ENCODE data around the gene SCNN1A. TPM values are rescaled to one million over a fixed set of nuclear protein-coding genes. Genes with fewer than 3 reads are reported as not detected.

Gene SCNN1A
- total RNA-seq, 1 experiment from 2014 or later: 111 TPM

- Mint-ChIP-seq H3K4me1 (peaks cover 37 to 39% of the 10 kb centered on the region in 2 experiments), H3K4me3 (no peak overlapping the region), H3K9me3 (no peaks in the 10 kb centered on the region), H3K27me3 (ENCODE audit: low read depth) (no peaks in the 10 kb centered on the region; the same call in 1 of the 2 replicates), H3K36me3 (ENCODE audit: insufficient read depth in 1 of 3, low read depth in 3 of 3) (peaks cover 32 to 55% (median 49%) of the 10 kb centered on the region in 3 experiments), H3K27ac (peak overlapping the region in 1 of 3 experiments; percentile 25; a peak in 1 of 7 replicates)
- Histone ChIP-seq H3K9me3 (ENCODE audit: control insufficient read depth, low read depth, low read length) (no peaks in the 10 kb centered on the region), H3K18ac (ENCODE audit: insufficient read length, low read depth, low read length) (no peak overlapping the region), H2BK12ac (ENCODE audit: insufficient read length, low read depth, low read length) (no peak overlapping the region), H2BK15ac (ENCODE audit: low read depth, low read length) (no peak overlapping the region), H3K27ac (ENCODE audit: insufficient read length, low read depth, low read length) (no peak overlapping the region), H3K4ac (ENCODE audit: low read depth, low read length) (no peak overlapping the region), H3K23ac (ENCODE audit: insufficient read length, low read depth, low read length) (no peak overlapping the region), H3T11ph (ENCODE audit: low read length) (no peak overlapping the region), H2AK5ac (ENCODE audit: insufficient read length, low read length) (no peak overlapping the region), H4K5ac (ENCODE audit: insufficient read length, low read depth, low read length) (no peak overlapping the region), H3K4me2 (ENCODE audit: insufficient read depth, insufficient read length, low read length) (no peak overlapping the region), H4K8ac (replicated peaks; ENCODE audit: insufficient read length, low read depth, low read length) (no peak overlapping the region), H4K91ac (ENCODE audit: insufficient read length, low read depth, low read length) (no peak overlapping the region), H4K20me1 (ENCODE audit: control insufficient read depth, insufficient read depth, insufficient read length) (no peaks in the 10 kb centered on the region), H3K56ac (ENCODE audit: insufficient read length, low read depth, low read length) (no peak overlapping the region), H3K14ac (ENCODE audit: insufficient read depth, low read length) (no peak overlapping the region), H3K9ac (ENCODE audit: extremely low read depth, insufficient read length, low read length) (no peak overlapping the region), H3K4me1 (ENCODE audit: insufficient read depth, low read length) (peaks cover 3% of the 10 kb centered on the region; the same call in 1 of the 2 replicates), H2AFZ (ENCODE audit: low read length) (no peak overlapping the region), H3K27me3 (ENCODE audit: insufficient read depth, low read length) (no peaks in the 10 kb centered on the region), H3K79me2 (ENCODE audit: insufficient read depth, low read length) (no peaks in the 10 kb centered on the region), H2BK5ac (ENCODE audit: insufficient read length, low read length) (no peak overlapping the region), H3K23me2 (ENCODE audit: insufficient read length, low read depth, low read length, poor library complexity, severe bottlenecking) (peaks cover 2% of the 10 kb centered on the region), H3K79me1 (ENCODE audit: insufficient read depth, low read depth, low read length, poor library complexity, severe bottlenecking) (no peaks in the 10 kb centered on the region), H2BK20ac (ENCODE audit: low read depth, low read length, poor library complexity, severe bottlenecking) (no peak overlapping the region), H2BK120ac (ENCODE audit: low read depth, low read length, poor library complexity, severe bottlenecking) (no peak overlapping the region)
- no peak for DNase-seq
- TF ChIP-seq, protein P1, sequence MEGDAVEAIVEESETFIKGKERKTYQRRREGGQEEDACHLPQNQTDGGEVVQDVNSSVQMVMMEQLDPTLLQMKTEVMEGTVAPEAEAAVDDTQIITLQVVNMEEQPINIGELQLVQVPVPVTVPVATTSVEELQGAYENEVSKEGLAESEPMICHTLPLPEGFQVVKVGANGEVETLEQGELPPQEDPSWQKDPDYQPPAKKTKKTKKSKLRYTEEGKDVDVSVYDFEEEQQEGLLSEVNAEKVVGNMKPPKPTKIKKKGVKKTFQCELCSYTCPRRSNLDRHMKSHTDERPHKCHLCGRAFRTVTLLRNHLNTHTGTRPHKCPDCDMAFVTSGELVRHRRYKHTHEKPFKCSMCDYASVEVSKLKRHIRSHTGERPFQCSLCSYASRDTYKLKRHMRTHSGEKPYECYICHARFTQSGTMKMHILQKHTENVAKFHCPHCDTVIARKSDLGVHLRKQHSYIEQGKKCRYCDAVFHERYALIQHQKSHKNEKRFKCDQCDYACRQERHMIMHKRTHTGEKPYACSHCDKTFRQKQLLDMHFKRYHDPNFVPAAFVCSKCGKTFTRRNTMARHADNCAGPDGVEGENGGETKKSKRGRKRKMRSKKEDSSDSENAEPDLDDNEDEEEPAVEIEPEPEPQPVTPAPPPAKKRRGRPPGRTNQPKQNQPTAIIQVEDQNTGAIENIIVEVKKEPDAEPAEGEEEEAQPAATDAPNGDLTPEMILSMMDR (conservative IDR thresholded peaks at IDR 0.05): no peak
- WGBS (ENCODE audit: extremely low coverage, insufficient read length, low lambda C conversion rate): no CpG with 5 or more reads among the region's 6 CpGs
These were observed 60.2 kb downstream of the SCNN1A start for GRCh38 chr12:6315184-6315583.

Measured in H9 (cell line).